ENCODE measurements around the gene AGMAT. TPM values are rescaled to one million over a fixed set of nuclear protein-coding genes. Genes with fewer than 3 reads are reported as not detected.
A peak's percentile ranks its signal among the peaks of the same experiment; 100 is the strongest.

The AGMAT gene
- total and polyA plus RNA-seq, 9 of the 15 experiments (the other 6 are each of a cell fraction or from before 2014, with no cell fraction given): not detected

DNA sequence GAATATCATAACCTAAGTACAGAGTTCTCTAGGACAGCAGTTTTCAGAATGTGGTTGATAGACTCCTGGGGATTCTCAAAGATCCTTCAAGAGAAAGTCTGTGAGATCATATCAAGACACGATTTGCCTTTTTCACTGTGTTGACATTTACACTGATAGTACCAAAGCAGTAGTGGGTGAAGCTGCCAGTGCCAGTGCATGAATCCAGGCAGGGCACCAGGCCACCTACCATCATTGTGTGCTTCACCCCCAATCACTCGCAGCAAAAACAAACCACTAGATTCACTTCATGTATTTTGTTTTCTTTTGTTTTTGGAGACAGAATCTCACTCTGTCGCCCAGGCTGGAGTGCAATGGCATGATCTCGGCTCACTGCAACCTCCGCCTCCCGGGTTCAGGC, 34.3 kb downstream of the AGMAT start:
- WGBS (ENCODE audit: insufficient coverage, low coverage, missing lambda C conversion rate): 88% methylated on average over 6 of the region's 6 CpGs
- no TSS peak for BruUV-seq (replicated peaks)
- Histone ChIP-seq H3K9ac (ENCODE audit: insufficient read depth in 1 of 2, low read depth in 2 of 2, low read length in 2 of 2) (no peak overlapping the region), H3K4me1 (replicated peaks in 1 of 2; ENCODE audit: control insufficient read depth in 2 of 2, insufficient read depth in 2 of 2, low read length in 2 of 2) (no peaks in the 10 kb centered on the region), H3K27ac (ENCODE audit: extremely low read depth, low read depth, low read length) (no peak overlapping the region), H3K9me1 (ENCODE audit: control insufficient read depth, insufficient read depth, low read length) (no peaks in the 10 kb centered on the region), H3K27me3 (ENCODE audit: control insufficient read depth in 2 of 2, insufficient read depth in 2 of 2, low read length in 2 of 2) (no peaks in the 10 kb centered on the region), H3K79me2 (ENCODE audit: control insufficient read depth, insufficient read depth, low read length) (no peaks in the 10 kb centered on the region), H3K36me3 (ENCODE audit: control insufficient read depth, insufficient read depth, low read length) (peaks cover 49% of the 10 kb centered on the region), H4K20me1 (replicated peaks; ENCODE audit: control insufficient read depth, insufficient read depth, low read length) (no peaks in the 10 kb centered on the region), H3K9me3 (replicated peaks; ENCODE audit: control insufficient read depth, insufficient read depth, low read depth, low read length) (no peaks in the 10 kb centered on the region), H3K4me2 (ENCODE audit: insufficient read depth, low read length) (no peak overlapping the region), H3K4me3 (no peak overlapping the region), H2AFZ (ENCODE audit: low read depth, low read length) (no peak overlapping the region)
- ChIA-PET POLR2A (interaction anchor here (1.0 to 1.5 kb wide), 2 partner anchors 42 to 68 kb away, joined by 3 read pairs; no protein-coding TSS in a partner anchor), CTCF (ENCODE audit: low intra/inter-chr PET ratio) (no interaction called here)
- intact Hi-C loops (cut with micrococcal nuclease): no loop called here
- in situ Hi-C loops (cut with MboI): no loop called here
- FAIRE-seq (no peak), DNase-seq (ENCODE audit: extremely low read depth in 1 of 4, low spot score in 3 of 4) (no peak), ATAC-seq (no peak)
- TF ChIP-seq, protein P1, sequence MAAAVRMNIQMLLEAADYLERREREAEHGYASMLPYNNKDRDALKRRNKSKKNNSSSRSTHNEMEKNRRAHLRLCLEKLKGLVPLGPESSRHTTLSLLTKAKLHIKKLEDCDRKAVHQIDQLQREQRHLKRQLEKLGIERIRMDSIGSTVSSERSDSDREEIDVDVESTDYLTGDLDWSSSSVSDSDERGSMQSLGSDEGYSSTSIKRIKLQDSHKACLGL (CRISPR knock-in tag; IDR thresholded peaks at IDR 0.05; ENCODE audit: borderline replicate concordance, poor library complexity, severe bottlenecking): no peak

- no peaks in the 10 kb centered on the region for H4K20me1 ChIP-seq (replicated peaks; ENCODE audit: control insufficient read depth, insufficient read depth, low read length)
- 92% methylated on average over 2 of the region's 2 CpGs for WGBS (ENCODE audit: insufficient coverage, low coverage, missing lambda C conversion rate)
- no peaks in the 10 kb centered on the region for H3K9me1 ChIP-seq (ENCODE audit: control insufficient read depth, insufficient read depth, low read length)
- no peak for ATAC-seq
- ChIA-PET POLR2A (interaction anchor here (1.1 kb wide), 1 partner anchor 10 kb away, joined by 3 read pairs; no protein-coding TSS in a partner anchor), CTCF (ENCODE audit: low intra/inter-chr PET ratio) (interaction anchor here (1.0 kb wide), 1 partner anchor 12 kb away, joined by 6 read pairs; no protein-coding TSS in a partner anchor)
- no peaks in the 10 kb centered on the region for H3K9me3 ChIP-seq (replicated peaks; ENCODE audit: control insufficient read depth, insufficient read depth, low read depth, low read length)
- no peak overlapping the region for H3K4me2 ChIP-seq (ENCODE audit: insufficient read depth, low read length)
- peaks cover 16 to 29% of the 10 kb centered on the region in 2 experiments for H3K4me1 ChIP-seq (replicated peaks in 1 of 2; ENCODE audit: control insufficient read depth in 2 of 2, insufficient read depth in 2 of 2, low read length in 2 of 2)
- BruUV-seq (replicated peaks): no TSS peak
- no peak for DNase-seq (ENCODE audit: extremely low read depth in 1 of 4, low spot score in 3 of 4)
- peaks cover 79% of the 10 kb centered on the region for H3K36me3 ChIP-seq (ENCODE audit: control insufficient read depth, insufficient read depth, low read length)
- no peak overlapping the region for H3K4me3 ChIP-seq
- H3K9ac ChIP-seq (ENCODE audit: insufficient read depth in 1 of 2, low read depth in 2 of 2, low read length in 2 of 2): no peak overlapping the region
- TF ChIP-seq ZNF79 (CRISPR knock-in tag; IDR thresholded peaks at IDR 0.05; ENCODE audit: low read depth) (0 out of 2 replicates have a peak, but pooled peaks have one; percentile 19), MEF2D (tag; conservative IDR thresholded peaks at IDR 0.05; ENCODE audit: low read depth) (no peak)
- H3K27ac ChIP-seq (ENCODE audit: extremely low read depth, low read depth, low read length): no peak overlapping the region
- H3K27me3 ChIP-seq (ENCODE audit: control insufficient read depth in 2 of 2, insufficient read depth in 2 of 2, low read length in 2 of 2): no peaks in the 10 kb centered on the region
- H3K79me2 ChIP-seq (ENCODE audit: control insufficient read depth, insufficient read depth, low read length): no peaks in the 10 kb centered on the region
- intact Hi-C loops (cut with micrococcal nuclease) (no loop called here), in situ Hi-C loops (cut with MboI) (no loop called here)
- FAIRE-seq: no peak
- H2AFZ ChIP-seq (ENCODE audit: low read depth, low read length): no peak overlapping the region
Observed at GRCh38 chr1:15546641-15547040, 38.2 kb downstream of the AGMAT start.

Data from K562 (cell line).